DND-41 (cell line): ENCODE measurements around the gene GRM7.

Experiments
- ATAC-seq: fragments of 200-7000 bp; cut with Tn5 transposase; 3 replicates; pipeline ENCODE4 v1.9.1; 2021; ENCODE audit warnings: low read depth; ENCODE audit not compliant: insufficient read depth
- DNase-seq: peaks from one replicate; pipeline ENCODE4 v3.0.0-alpha.2; 2020
- H2AFZ ChIP-seq: 2 replicates; pipeline ENCODE4 v1.6.0; 2012; ENCODE audit warnings: low read depth, low read length
- H3K27ac ChIP-seq: 2 replicates; pipeline ENCODE4 v1.5.1; 2012; ENCODE audit warnings: low read length, inconsistent platforms
- H3K27me3 ChIP-seq: fragments of 200-600 bp; sonication (generic); 2 replicates; pipeline ENCODE4 v1.6.0; 2012; ENCODE audit warnings: low read length, mild to moderate bottlenecking, inconsistent platforms; ENCODE audit not compliant: insufficient read depth, poor library complexity
- H3K36me3 ChIP-seq: 2 replicates; pipeline ENCODE4 v1.5.1; 2012; ENCODE audit warnings: low read length, inconsistent platforms; ENCODE audit not compliant: insufficient read depth
- H3K4me1 ChIP-seq: 2 replicates; pipeline ENCODE4 v1.5.1; 2012; ENCODE audit warnings: mild to moderate bottlenecking, low read length; ENCODE audit not compliant: insufficient read depth
- H3K4me2 ChIP-seq: 2 replicates; pipeline ENCODE4 v1.6.0; 2012; ENCODE audit warnings: mild to moderate bottlenecking, moderate library complexity, low read length, inconsistent platforms; ENCODE audit not compliant: insufficient read depth
- H3K4me3 ChIP-seq, 2 experiments: fragments of 200-600 bp in 1 of 2; shearing (Covaris generic) in 1 of 2; 2 replicates each; pipeline ENCODE4 v1.5.1; 2012 to 2016; ENCODE audit warnings: inconsistent platforms in 2 of 2, low read length in 2 of 2, mild to moderate bottlenecking in 2 of 2, low read depth in 1 of 2, moderate library complexity in 1 of 2
- H3K79me2 ChIP-seq: 2 replicates; pipeline ENCODE4 v1.6.0; 2012; ENCODE audit warnings: low read length, inconsistent platforms; ENCODE audit not compliant: insufficient read depth
- H3K9ac ChIP-seq: 2 replicates; pipeline ENCODE4 v1.6.0; 2012; ENCODE audit warnings: low read depth, mild to moderate bottlenecking, inconsistent platforms, low read length, moderate library complexity
- H3K9me3 ChIP-seq: 2 replicates; pipeline ENCODE4 v1.5.1; 2012; ENCODE audit warnings: low read length, moderate library complexity, mild to moderate bottlenecking, inconsistent platforms; ENCODE audit not compliant: insufficient read depth, severe bottlenecking
- H4K20me1 ChIP-seq: 2 replicates; pipeline ENCODE4 v1.6.0; 2012; ENCODE audit warnings: low read length; ENCODE audit not compliant: insufficient read depth
- CTCF ChIP-seq: IDR thresholded peaks from 2 replicates; pipeline ENCODE4 v1.5.1; 2012; ENCODE audit warnings: borderline replicate concordance, low read length, moderate library complexity, mild to moderate bottlenecking; ENCODE audit not compliant: poor library complexity, severe bottlenecking; ENCODE audit errors: extremely low read depth
- EZH2 ChIP-seq: IDR thresholded peaks from 3 replicates; pipeline ENCODE4 v1.6.1; 2012; ENCODE audit warnings: borderline replicate concordance, low read depth, mild to moderate bottlenecking, moderate library complexity, low read length, inconsistent platforms; ENCODE audit not compliant: severe bottlenecking

GRM7 gene

DNA sequence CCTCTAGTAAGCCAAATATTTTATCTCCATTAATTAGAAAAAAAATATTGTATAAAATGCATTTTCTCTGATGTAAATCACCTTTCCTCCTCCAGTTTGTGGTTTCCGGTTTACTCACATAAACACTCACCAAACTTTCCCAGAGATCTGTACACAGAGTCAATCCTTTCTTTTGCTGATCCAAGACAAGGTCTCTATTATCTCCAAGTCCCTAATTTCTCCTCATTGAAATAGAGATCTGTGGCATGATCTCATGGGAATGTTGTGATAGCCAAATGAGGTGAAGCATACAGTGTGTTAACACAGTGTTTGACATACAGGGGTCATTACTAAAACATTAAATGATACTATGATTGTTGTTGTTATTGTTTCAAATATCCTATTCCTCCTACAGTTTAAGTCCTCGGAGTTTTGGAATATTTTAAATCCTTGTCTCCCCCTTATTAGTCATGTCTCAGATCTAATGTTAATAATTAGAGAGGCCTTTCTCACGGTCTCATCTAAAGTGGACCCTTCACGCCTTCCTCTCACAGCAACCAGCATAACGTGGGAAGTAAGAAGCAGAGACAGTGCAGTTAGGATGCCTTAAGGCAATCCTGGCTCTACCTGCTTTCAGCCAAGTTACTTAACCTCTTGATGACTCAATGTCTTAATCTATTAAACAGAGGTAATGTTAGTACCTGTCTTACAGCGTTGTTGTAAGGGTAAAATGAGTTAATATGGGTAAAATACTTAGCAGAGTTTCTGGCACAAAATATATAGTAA is 333.3 kb downstream of the GRM7 start:
- no peaks in the 10 kb centered on the region for H3K4me1 ChIP-seq
- no peak for ATAC-seq
- no peaks in the 10 kb centered on the region for H3K36me3 ChIP-seq
- no peaks in the 10 kb centered on the region for H3K79me2 ChIP-seq
- H3K9me3 ChIP-seq = no peaks in the 10 kb centered on the region
- H3K9ac ChIP-seq = no peak overlapping the region
- H3K27ac ChIP-seq = no peak overlapping the region
- DNase-seq = no peak
- H3K27me3 ChIP-seq = no peaks in the 10 kb centered on the region
- no peak overlapping the region for H3K4me3 ChIP-seq
- no peak overlapping the region for H2AFZ ChIP-seq
- H4K20me1 ChIP-seq = no peaks in the 10 kb centered on the region
- H3K4me2 ChIP-seq = no peak overlapping the region
- no peak for TF ChIP-seq CTCF
- TF ChIP-seq EZH2 = no peak

DNA sequence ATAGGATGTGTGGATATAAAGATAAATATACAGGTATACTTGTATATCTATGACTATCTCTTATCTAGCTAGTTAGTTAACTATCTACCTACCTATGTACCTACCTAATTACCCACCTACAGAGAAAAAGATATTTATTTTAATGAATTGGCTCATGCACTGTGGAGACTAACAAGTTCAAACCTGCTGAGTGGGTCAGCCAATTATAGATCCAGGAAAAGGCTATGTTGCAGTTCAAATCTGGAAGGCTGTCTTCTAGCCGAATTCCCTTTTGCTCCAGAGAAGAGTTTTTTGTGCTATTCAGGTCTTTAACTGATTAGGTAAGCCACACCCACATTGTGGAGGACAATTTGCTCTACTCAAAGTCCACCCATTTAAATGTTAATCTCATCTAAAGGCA is 335.0 kb downstream of the GRM7 start:
- H3K4me2 ChIP-seq = no peak overlapping the region
- H3K36me3 ChIP-seq = no peaks in the 10 kb centered on the region
- no peak overlapping the region for H3K9ac ChIP-seq
- H3K27me3 ChIP-seq = no peaks in the 10 kb centered on the region
- no peak for TF ChIP-seq CTCF
- TF ChIP-seq EZH2 = no peak
- ATAC-seq (no peak), DNase-seq (no peak)
- H3K4me1 ChIP-seq = no peaks in the 10 kb centered on the region
- no peak overlapping the region for H3K27ac ChIP-seq
- no peaks in the 10 kb centered on the region for H4K20me1 ChIP-seq
- H2AFZ ChIP-seq = no peak overlapping the region
- H3K79me2 ChIP-seq = no peaks in the 10 kb centered on the region
- no peaks in the 10 kb centered on the region for H3K9me3 ChIP-seq
- H3K4me3 ChIP-seq = no peak overlapping the region

DNA sequence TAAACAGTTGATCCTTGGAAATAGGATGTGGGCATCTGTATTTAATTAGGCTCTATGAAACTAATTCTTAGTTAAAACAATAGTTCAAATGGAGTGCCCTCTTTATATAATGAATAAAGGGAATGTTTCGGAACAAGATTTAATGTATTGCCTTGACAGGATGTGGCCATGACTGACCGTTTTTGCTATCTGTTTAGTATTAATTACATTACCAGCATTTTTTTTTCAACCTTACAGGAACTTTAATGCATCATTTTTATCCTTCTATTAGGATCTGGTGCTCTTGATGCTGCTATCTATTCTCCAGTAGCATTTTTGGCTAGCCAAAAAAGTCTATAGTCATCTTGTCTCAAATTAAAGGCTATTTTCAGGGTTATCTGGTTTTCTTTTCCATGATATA is 340.9 kb downstream of the GRM7 start:
- TF ChIP-seq EZH2 = no peak
- no peak for TF ChIP-seq CTCF
- Histone ChIP-seq H3K4me3 (no peak overlapping the region), H2AFZ (no peak overlapping the region), H3K4me2 (no peak overlapping the region), H3K36me3 (no peaks in the 10 kb centered on the region), H4K20me1 (no peaks in the 10 kb centered on the region), H3K9ac (no peak overlapping the region), H3K79me2 (no peaks in the 10 kb centered on the region), H3K4me1 (no peaks in the 10 kb centered on the region), H3K27ac (no peak overlapping the region), H3K27me3 (no peaks in the 10 kb centered on the region), H3K9me3 (no peaks in the 10 kb centered on the region)
- DNase-seq (no peak), ATAC-seq (no peak)
